Bronchial epithelial cell (primary cell): ENCODE data around the gene RALY. TPM values are rescaled to one million over a fixed set of nuclear protein-coding genes. Genes with fewer than 3 reads are reported as not detected.

ENCODE experiments used
- DNase-seq: peaks from one replicate; pipeline ENCODE4 v3.0.0-alpha.2; 2010; ENCODE audit warnings: low read depth
- FAIRE-seq: peaks from 2 replicates; lab custom pipeline; 2011; peaks lifted over from hg19 to GRCh38; lab: Jason Lieb, UNC
- H3K27me3 ChIP-seq: 2 replicates; pipeline ENCODE4 v1.5.1; 2011; ENCODE audit warnings: low read length; ENCODE audit not compliant: control insufficient read depth, insufficient read depth
- H3K36me3 ChIP-seq: 2 replicates; pipeline ENCODE4 v1.5.1; 2011; ENCODE audit warnings: low read length; ENCODE audit not compliant: control insufficient read depth, insufficient read depth
- H3K4me3 ChIP-seq: 2 replicates; pipeline ENCODE4 v1.5.1; 2011; ENCODE audit warnings: mild to moderate bottlenecking, low read depth, low read length, control low read depth
- CTCF ChIP-seq: IDR thresholded peaks from 2 replicates; pipeline ENCODE4 v1.5.1; 2011; ENCODE audit warnings: mild to moderate bottlenecking, moderate library complexity, low read length, control low read depth, inconsistent platforms; ENCODE audit not compliant: insufficient read depth, severe bottlenecking
- total RNA-seq: library from RNA; depleted of rRNA; stranded (reverse); fragments of >200 nt; gene quantifications from 2 replicates; pipeline ENCODE4 v1.2.1, GENCODE V29; 2014

RALY gene
- total RNA-seq, 1 donor from 2014 or later: 75.0 TPM

- H3K27me3 ChIP-seq: no peaks in the 10 kb centered on the region
- no peak for TF ChIP-seq CTCF
- peak overlapping the region; percentile 75 for H3K4me3 ChIP-seq
- DNase-seq: peak; percentile 59
- H3K36me3 ChIP-seq: no peaks in the 10 kb centered on the region
- no peak for FAIRE-seq
These were observed 657 bp downstream of the RALY start for GRCh38 chr20:33994222-33994913.

GRCh38 chr20:33995053-33995831 is 1.5 kb downstream of the RALY start:
- no peak for TF ChIP-seq CTCF
- no peak for DNase-seq
- Histone ChIP-seq H3K36me3 (no peaks in the 10 kb centered on the region), H3K4me3 (peak overlapping the region; percentile 75), H3K27me3 (no peaks in the 10 kb centered on the region)
- FAIRE-seq: no peak

- no peak for TF ChIP-seq CTCF
- Histone ChIP-seq H3K36me3 (no peaks in the 10 kb centered on the region), H3K27me3 (no peaks in the 10 kb centered on the region), H3K4me3 (no peak overlapping the region)
- DNase-seq (no peak), FAIRE-seq (no peak)
These were observed 5.4 kb downstream of the RALY start for GRCh38 chr20:33999025-33999649.

- TF ChIP-seq CTCF: no peak
- no peak for DNase-seq
- FAIRE-seq: no peak
- no peaks in the 10 kb centered on the region for H3K36me3 ChIP-seq
- H3K27me3 ChIP-seq: no peaks in the 10 kb centered on the region
- H3K4me3 ChIP-seq: no peak overlapping the region
These were observed 7.7 kb downstream of the RALY start for GRCh38 chr20:34001378-34001777.

- DNase-seq (no peak), FAIRE-seq (no peak)
- no peak for TF ChIP-seq CTCF
- Histone ChIP-seq H3K27me3 (no peaks in the 10 kb centered on the region), H3K36me3 (no peaks in the 10 kb centered on the region), H3K4me3 (no peak overlapping the region)
These were observed 10.5 kb downstream of the RALY start for GRCh38 chr20:34004227-34004626.
